HG03039 (cell line): ENCODE measurements around the gene NOX3.
"Not testable (repeated sequence)": the region's sequence is repeated elsewhere in the genome, so short reads cannot be mapped to it uniquely, and the experiment has no call there.

ENCODE experiments used
- ATAC-seq: cut with Tn5 transposase; IDR thresholded peaks from one replicate; pipeline ENCODE4 v1.9.1; 2021; ENCODE audit warnings: mild to moderate bottlenecking, moderate library complexity; ENCODE audit not compliant: unreplicated experiment

Gene NOX3

DNA sequence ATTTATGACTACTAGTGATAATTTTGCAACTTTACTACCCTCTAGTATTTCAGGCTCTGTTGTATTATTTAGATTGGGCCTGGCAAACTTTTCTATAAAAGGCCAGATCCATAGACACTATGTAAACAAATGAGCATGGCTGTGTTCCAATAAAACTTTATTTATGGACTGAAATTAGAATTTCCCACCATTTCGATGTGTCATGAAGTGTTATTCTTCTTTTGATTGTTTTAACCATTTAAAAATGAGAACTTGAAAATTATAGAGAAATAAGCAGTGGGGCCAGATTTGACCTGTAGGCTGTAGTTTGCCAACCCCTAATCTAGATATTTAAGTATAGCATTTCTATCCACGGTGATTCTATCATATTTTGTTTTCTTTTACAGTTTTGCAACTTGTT, 79.8 kb downstream of the NOX3 start:
- no peak for ATAC-seq

- no peak for ATAC-seq
Measured at GRCh38 chr6:155374681-155375080, 81.0 kb downstream of the NOX3 start.

- ATAC-seq: no peak
Measured at GRCh38 chr6:155373276-155373675, 82.4 kb downstream of the NOX3 start.

DNA sequence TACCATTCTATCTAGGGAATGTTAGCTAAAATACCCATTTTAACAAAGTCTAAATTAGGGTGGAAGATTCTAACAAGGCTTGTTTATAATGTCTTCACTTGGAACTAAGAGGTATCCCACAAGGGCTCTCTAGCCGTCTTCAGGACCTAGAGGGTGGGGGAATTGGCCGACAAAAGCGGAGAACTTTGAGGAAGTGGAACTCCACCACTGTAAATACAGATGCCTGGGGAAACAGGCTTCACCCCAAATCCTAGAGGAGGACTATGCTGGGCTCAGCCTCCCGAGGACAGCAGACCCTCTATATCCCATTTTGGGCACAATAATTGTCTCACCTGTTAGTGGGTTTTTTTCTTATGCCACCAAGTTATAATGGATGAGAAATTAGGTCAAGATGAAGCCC, 83.4 kb downstream of the NOX3 start:
- no peak for ATAC-seq

DNA sequence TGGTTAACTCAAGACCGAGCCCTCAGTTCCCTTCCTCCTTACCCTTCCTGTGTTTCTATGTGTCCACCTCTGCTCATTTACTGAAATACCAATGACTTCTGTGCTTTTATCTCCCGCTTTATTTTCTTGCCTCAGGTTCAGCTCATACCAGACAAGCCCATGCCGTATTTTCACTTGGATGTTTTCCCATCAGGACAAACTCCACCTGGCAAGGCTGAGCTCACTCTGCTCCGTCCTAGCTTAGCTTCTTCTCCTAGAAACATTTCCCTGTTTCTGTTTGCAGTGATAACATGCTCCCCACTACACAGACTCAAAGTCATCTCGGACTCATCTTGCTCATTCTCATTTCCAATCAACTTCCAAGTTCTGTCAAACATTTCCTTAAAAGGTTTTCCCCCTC, 84.4 kb downstream of the NOX3 start:
- no peak for ATAC-seq

DNA sequence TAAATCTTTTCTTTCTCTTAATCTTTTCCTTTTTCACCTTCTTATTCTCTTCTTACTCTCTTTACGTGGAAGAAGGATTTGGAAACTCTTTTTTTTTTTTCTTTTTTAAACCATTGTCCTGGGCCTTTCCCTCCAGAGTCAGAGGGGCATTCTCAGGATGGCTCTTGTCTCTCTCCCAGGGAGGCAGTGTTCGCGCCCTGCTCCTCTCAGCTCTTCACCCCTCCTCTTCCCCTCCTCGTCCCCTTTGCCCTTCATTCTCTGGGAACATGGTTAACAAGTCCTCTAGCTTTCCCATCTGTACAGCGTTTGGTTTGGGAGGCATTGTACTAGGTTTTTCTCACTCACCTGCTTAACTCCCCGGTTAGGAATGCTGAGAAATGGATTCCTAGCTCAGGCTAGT, 89.3 kb downstream of the NOX3 start:
- no peak for ATAC-seq

DNA sequence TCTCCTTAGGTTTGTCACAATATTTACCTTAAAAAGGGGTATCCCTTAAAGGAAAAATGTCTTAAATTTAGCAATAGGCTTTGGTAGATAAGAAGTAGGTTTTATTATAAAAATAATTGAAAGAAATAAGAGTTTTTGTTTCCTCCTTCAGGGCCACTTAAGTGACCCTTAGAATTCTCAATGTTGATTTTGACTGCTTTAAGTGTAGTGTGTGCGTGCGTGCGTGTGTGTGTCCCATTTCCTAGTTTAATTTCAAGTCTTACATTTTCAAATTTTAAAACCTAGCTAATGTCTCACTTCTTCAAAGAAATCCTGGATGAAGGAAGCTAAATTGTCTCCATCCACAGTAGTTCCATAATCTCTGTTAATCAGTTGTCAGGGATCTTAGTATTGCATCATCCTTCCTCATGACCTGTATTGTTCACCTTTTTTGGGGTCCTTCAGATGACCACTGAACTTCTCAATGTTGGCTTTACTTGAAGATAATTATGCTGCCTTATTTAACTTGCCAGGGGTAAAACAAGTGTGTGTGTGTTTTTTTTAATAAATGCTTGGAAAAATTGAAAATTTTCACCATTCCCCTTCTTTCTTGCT, 90.7 kb downstream of the NOX3 start:
- no peak for ATAC-seq

- ATAC-seq: not testable (repeated sequence)
Measured at GRCh38 chr6:155364021-155364420, 91.6 kb downstream of the NOX3 start.

- not testable (repeated sequence) for ATAC-seq
Measured at GRCh38 chr6:155362968-155363632, 92.5 kb downstream of the NOX3 start.

- ATAC-seq: no peak
Measured at GRCh38 chr6:155354167-155354566, 101.5 kb downstream of the NOX3 start.

GRCh38 chr6:155352811-155353210, 102.8 kb downstream of the NOX3 start:
- ATAC-seq: no peak

DNA sequence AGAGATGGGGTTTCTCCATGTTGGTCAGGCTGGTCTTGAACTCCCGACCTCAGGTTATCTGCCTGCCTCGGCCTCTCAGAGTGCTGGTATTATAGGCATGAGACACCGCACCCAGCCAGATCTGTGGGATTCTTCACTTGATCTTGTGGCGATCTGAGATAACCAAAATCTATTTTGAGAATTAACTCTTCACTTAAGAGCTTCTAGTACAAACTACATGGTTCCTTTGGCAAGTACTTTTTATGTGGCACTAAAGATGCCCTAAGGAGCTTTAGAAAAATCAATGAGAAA, 103.6 kb downstream of the NOX3 start:
- no peak for ATAC-seq

GRCh38 chr6:155351273-155352129, 104.1 kb downstream of the NOX3 start:
- ATAC-seq: peak; percentile 95

DNA sequence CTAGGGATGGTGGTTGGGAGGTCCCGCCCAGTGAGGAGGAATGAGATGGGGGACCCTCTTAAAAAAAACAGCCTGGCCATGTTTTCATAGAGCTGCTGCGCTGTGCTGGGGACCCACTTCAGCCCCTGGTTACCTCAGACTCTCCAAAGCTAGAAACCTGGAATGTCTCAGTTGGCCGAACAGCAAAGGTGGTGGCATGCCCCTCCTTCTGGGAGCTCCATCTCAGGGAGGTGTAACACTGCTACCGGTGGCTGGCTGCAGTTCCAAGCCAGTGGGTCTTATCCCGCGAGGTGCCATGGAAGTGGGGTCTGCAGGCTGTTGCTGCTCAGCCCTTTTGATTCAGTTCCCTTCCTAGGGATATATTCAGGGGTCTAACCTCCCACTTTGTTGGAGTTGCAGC, 105.7 kb downstream of the NOX3 start:
- no peak for ATAC-seq

- no peak for ATAC-seq
Measured at GRCh38 chr6:155349129-155349528, 106.5 kb downstream of the NOX3 start.

- ATAC-seq: no peak
Measured at GRCh38 chr6:155347800-155348199, 107.8 kb downstream of the NOX3 start.

DNA sequence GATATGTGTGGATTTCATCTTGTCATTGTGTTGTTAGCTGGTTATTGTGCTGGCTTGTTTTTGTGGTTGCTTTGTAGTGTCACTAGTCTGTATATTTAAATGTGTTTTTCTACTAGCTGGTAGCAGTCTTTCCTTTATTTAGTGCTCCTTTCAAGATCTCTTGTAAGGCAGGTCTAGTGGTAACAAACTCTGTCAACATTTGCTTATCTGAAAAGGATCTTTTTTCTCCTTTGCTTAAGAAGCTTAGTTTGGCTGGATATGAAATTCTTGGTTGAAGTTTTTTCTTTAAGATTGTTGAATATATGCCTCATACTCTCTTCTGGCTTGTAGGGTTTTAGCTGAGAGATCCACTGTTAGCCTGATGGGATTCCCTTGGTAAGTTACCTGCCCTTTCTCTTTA, 108.7 kb downstream of the NOX3 start:
- ATAC-seq: no peak
